Suprapubic skin (tissue), 4 donors: ENCODE data around the gene LRRC18. TPM values are rescaled to one million over a fixed set of nuclear protein-coding genes. Genes with fewer than 3 reads are reported as not detected.

ENCODE experiments used
- DNase-seq, 2 donors: peaks; one replicate each; pipeline ENCODE4 v3.0.0-alpha.2; 2019; ENCODE audit warnings: low spot score in 2 of 2
- H3K27ac ChIP-seq: fragments of 200-600 bp; sonication (generic); one replicate; pipeline ENCODE4 v1.5.1; 2019
- H3K27me3 ChIP-seq: fragments of 200-600 bp; sonication (generic); one replicate; pipeline ENCODE4 v1.5.1; 2019
- H3K36me3 ChIP-seq: fragments of 200-600 bp; sonication (generic); one replicate; pipeline ENCODE4 v1.5.1; 2019
- H3K4me1 ChIP-seq: fragments of 200-600 bp; sonication (generic); one replicate; pipeline ENCODE4 v1.5.1; 2019
- H3K4me3 ChIP-seq: fragments of 200-600 bp; sonication (generic); one replicate; pipeline ENCODE4 v1.5.1; 2019; ENCODE audit warnings: mild to moderate bottlenecking
- H3K9me3 ChIP-seq: fragments of 200-600 bp; sonication (generic); one replicate; pipeline ENCODE4 v1.5.1; 2019
- EP300 ChIP-seq: sonication (generic); formaldehyde crosslinking; IDR thresholded peaks from one replicate; pipeline ENCODE4 v1.6.1; 2017; ENCODE audit warnings: antibody characterized with exemption
- POLR2A ChIP-seq, 2 donors: fragments of 450-650 bp; IDR thresholded peaks; one replicate each; pipeline ENCODE4 v1.6.1; 2017; ENCODE audit warnings: antibody characterized with exemption in 2 of 2, mild to moderate bottlenecking in 2 of 2, moderate library complexity in 2 of 2
- POLR2AphosphoS5 ChIP-seq, 3 donors: sonication (generic); formaldehyde crosslinking; IDR thresholded peaks; one replicate each; pipeline ENCODE4 v1.6.1; 2017; ENCODE audit warnings: antibody characterized with exemption in 3 of 3
- WGBS: methylation state at CpG from one replicate; pipeline ENCODE4 v1.1.5; 2018; 5-methylcytosine and 5-hydroxymethylcytosine counted together
- total RNA-seq, 4 donors: library from RNA; depleted of rRNA; stranded (reverse); fragments of >200 nt; gene quantifications; one replicate each; pipeline ENCODE4 v1.1.0, GENCODE V29; 2016
- TF ChIP-seq, protein P1 (sequence below), 2 donors: fragments of 200-600 bp in 1 of 2; fragments of 450-650 bp in 1 of 2; sonication (generic) in 1 of 2; IDR thresholded peaks; one replicate each; pipeline ENCODE4 v1.5.1; 2016 to 2019; ENCODE audit warnings: antibody characterized with exemption in 2 of 2, mild to moderate bottlenecking in 1 of 2, moderate library complexity in 1 of 2

Gene LRRC18
- total RNA-seq, 4 donors from 2014 or later = not detected

- Histone ChIP-seq H3K27ac (no peak overlapping the region), H3K4me3 (no peak overlapping the region), H3K36me3 (no peaks in the 10 kb centered on the region), H3K27me3 (no peaks in the 10 kb centered on the region), H3K9me3 (no peaks in the 10 kb centered on the region), H3K4me1 (peaks cover 9% of the 10 kb centered on the region)
- TF ChIP-seq POLR2AphosphoS5 (IDR thresholded peaks at IDR 0.05) (no peak), EP300 (no peak), POLR2A (IDR thresholded peaks at IDR 0.05) (no peak)
- TF ChIP-seq, protein P1, sequence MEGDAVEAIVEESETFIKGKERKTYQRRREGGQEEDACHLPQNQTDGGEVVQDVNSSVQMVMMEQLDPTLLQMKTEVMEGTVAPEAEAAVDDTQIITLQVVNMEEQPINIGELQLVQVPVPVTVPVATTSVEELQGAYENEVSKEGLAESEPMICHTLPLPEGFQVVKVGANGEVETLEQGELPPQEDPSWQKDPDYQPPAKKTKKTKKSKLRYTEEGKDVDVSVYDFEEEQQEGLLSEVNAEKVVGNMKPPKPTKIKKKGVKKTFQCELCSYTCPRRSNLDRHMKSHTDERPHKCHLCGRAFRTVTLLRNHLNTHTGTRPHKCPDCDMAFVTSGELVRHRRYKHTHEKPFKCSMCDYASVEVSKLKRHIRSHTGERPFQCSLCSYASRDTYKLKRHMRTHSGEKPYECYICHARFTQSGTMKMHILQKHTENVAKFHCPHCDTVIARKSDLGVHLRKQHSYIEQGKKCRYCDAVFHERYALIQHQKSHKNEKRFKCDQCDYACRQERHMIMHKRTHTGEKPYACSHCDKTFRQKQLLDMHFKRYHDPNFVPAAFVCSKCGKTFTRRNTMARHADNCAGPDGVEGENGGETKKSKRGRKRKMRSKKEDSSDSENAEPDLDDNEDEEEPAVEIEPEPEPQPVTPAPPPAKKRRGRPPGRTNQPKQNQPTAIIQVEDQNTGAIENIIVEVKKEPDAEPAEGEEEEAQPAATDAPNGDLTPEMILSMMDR (IDR thresholded peaks at IDR 0.05) = no peak
- WGBS = 77% methylated on average over 4 of the region's 5 CpGs
- DNase-seq = no peak
Observed at GRCh38 chr10:48978318-48978717, 38.7 kb upstream of the LRRC18 start.

DNA sequence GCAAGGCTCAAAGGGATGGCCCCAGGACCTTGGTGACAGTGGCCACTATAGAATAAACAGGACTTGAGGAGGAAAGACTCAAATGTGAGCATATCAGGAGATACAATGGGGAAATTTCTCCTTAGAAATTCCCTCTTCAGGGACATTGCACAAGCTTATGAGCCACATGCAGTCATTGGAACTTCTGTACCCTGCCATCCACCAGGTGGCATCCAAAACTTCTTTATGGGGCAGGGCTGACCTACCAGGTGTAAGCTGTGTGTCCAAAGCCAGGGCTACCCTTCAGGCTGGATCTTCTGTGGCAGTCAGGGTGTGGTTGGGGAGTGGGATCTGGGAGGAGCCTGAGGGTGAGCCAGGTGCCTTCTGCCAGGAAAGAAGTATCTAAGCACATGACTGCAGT is 36.6 kb upstream of the LRRC18 start:
- DNase-seq = no peak
- peaks cover 4% of the 10 kb centered on the region for H3K4me1 ChIP-seq
- no peak overlapping the region for H3K27ac ChIP-seq
- no peaks in the 10 kb centered on the region for H3K9me3 ChIP-seq
- no peaks in the 10 kb centered on the region for H3K36me3 ChIP-seq
- no peaks in the 10 kb centered on the region for H3K27me3 ChIP-seq
- H3K4me3 ChIP-seq = no peak overlapping the region
- TF ChIP-seq EP300 = no peak
- TF ChIP-seq POLR2AphosphoS5 (IDR thresholded peaks at IDR 0.05) = no peak
- TF ChIP-seq POLR2A (IDR thresholded peaks at IDR 0.05) = no peak
- TF ChIP-seq, protein P1 (IDR thresholded peaks at IDR 0.05) = no peak

GRCh38 chr10:48974510-48975156 is 35.0 kb upstream of the LRRC18 start:
- WGBS = 98% methylated on average over 5 of the region's 12 CpGs
- Histone ChIP-seq H3K27me3 (no peaks in the 10 kb centered on the region), H3K36me3 (no peaks in the 10 kb centered on the region), H3K4me1 (no peaks in the 10 kb centered on the region), H3K9me3 (no peaks in the 10 kb centered on the region), H3K4me3 (no peak overlapping the region), H3K27ac (no peak overlapping the region)
- TF ChIP-seq POLR2AphosphoS5 (IDR thresholded peaks at IDR 0.05) (no peak), POLR2A (IDR thresholded peaks at IDR 0.05) (no peak), EP300 (no peak)
- TF ChIP-seq, protein P1 (IDR thresholded peaks at IDR 0.05) = no peak
- DNase-seq = no peak

- Histone ChIP-seq H3K4me1 (no peaks in the 10 kb centered on the region), H3K27me3 (no peaks in the 10 kb centered on the region), H3K36me3 (no peaks in the 10 kb centered on the region), H3K4me3 (no peak overlapping the region), H3K9me3 (no peaks in the 10 kb centered on the region), H3K27ac (no peak overlapping the region)
- DNase-seq = no peak
- 61% methylated on average over 5 of the region's 5 CpGs for WGBS
- TF ChIP-seq POLR2A (IDR thresholded peaks at IDR 0.05) (no peak), POLR2AphosphoS5 (IDR thresholded peaks at IDR 0.05) (no peak)
Observed at GRCh38 chr10:48973065-48973464, 33.4 kb upstream of the LRRC18 start.

GRCh38 chr10:48970654-48971053 is 31.0 kb upstream of the LRRC18 start:
- DNase-seq = no peak
- no peak overlapping the region for H3K4me3 ChIP-seq
- 97% methylated on average over 4 of the region's 4 CpGs for WGBS
- no peaks in the 10 kb centered on the region for H3K4me1 ChIP-seq
- H3K9me3 ChIP-seq = no peaks in the 10 kb centered on the region
- no peak overlapping the region for H3K27ac ChIP-seq
- H3K27me3 ChIP-seq = no peaks in the 10 kb centered on the region
- no peaks in the 10 kb centered on the region for H3K36me3 ChIP-seq
- TF ChIP-seq EP300 (no peak), POLR2A (IDR thresholded peaks at IDR 0.05) (no peak), POLR2AphosphoS5 (IDR thresholded peaks at IDR 0.05) (no peak)
- TF ChIP-seq, protein P1 (IDR thresholded peaks at IDR 0.05) = no peak

DNA sequence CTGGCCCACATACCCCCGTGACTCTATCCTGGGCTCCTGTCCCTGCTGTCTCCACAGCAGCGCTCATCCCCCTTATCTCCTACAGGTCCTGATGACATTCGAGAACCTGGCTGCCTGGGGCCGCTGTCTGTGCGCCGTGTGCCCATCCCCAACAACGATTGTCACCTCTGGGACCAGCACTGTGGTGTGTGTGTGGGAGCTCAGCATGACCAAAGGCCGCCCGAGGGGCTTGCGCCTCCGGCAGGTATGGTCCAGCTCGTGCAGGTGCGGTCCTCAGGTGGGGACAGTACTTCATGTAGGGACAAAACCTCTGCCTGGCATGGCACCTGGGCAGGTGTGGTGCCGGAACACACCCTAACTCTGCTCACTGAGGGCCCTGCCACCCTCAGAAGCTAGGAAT is 30.4 kb upstream of the LRRC18 start:
- Histone ChIP-seq H3K4me1 (no peaks in the 10 kb centered on the region), H3K36me3 (no peaks in the 10 kb centered on the region), H3K27me3 (no peaks in the 10 kb centered on the region), H3K4me3 (no peak overlapping the region), H3K27ac (no peak overlapping the region), H3K9me3 (no peaks in the 10 kb centered on the region)
- WGBS = 95% methylated on average over 4 of the region's 14 CpGs
- DNase-seq = no peak
- TF ChIP-seq EP300 = no peak
- TF ChIP-seq, protein P1 (IDR thresholded peaks at IDR 0.05) = no peak
- TF ChIP-seq POLR2A (IDR thresholded peaks at IDR 0.05) = no peak
- TF ChIP-seq POLR2AphosphoS5 (IDR thresholded peaks at IDR 0.05) = no peak
